ENCODE measurements around the gene SLC8A1.
A peak's percentile ranks its signal among the peaks of the same experiment; 100 is the strongest.

The SLC8A1 gene

GRCh38 chr2:40127890-40128557, 323.9 kb downstream of the SLC8A1 start:
- DNase-seq, result no peak

DNA sequence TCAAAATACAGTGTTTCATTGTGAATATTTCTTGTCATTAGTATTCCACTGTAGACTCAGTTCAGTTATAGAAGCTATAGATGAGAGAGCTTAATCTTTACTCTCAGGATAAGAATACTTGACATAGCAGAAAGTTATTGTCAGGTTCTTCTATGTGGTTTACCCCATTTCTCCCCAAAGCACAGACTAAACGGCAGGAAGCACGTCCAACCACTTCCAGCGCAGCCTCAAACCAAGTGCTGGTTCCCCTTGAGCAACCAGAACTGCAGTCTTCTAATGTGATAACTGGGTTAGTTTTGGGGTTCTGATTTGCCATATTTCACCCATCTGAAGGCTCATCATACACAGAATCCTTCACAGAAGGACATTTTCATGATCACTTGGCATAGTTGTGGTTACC, 324.7 kb downstream of the SLC8A1 start:
- DNase-seq, result no peak

DNA sequence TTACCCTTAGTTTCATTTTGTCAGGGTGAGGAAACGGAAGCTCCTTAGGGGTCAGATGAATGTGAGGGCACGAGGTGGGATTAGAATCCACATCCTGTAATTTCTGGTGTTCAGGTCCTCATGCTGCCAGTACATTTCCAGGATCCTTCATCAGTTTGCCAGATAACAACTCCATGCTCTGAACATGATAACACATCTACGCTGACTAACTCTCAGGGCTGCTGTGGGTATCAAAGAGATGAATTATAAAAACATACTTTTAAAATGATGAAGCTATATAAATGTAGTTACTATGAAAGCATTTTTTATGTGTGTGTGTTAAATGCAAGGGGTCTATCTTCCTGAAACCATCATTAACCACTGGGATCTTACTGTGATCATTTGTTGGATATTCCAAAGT, 325.9 kb downstream of the SLC8A1 start:
- no peak for DNase-seq

GRCh38 chr2:40123746-40124145, 328.1 kb downstream of the SLC8A1 start:
- DNase-seq, result no peak

DNA sequence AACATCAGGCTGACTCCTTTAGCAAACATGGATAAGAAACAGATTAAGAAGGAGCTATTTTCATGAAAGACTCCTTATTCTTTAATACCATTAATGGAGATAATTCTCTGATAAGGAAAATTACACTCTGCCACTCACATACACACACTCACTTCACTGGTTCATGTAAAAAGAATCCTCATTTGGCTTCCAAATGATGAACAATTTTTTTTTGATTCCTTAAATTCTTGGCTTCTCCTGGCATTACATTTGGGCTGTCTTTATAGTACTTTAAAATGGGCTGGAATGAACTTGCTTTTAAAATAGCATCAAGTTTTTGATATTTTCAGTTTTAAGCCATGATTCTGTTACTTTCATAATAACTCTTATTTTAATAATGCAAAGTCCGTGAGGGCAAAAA, 328.6 kb downstream of the SLC8A1 start:
- no peak for DNase-seq

DNA sequence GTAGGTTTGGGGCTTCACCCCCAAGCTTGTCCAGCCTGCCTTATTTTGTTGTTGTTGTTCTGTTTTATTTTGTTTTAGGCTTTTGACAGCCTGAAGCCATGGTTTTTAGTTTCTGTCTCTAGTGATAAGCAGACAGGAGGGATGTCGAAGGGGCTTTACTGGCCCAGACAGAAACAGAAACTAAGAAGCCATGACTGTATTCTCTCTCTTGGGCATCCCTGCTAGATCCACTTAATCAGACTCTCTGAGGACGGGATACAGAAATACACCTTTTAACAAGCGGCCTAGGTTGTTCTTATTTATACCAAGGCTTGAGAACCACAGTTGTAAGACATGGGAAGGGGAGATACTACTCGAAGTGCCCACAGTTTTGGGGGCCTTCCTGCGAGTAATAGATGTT, 330.9 kb downstream of the SLC8A1 start:
- DNase-seq, result no peak

GRCh38 chr2:40120026-40120425, 331.9 kb downstream of the SLC8A1 start:
- no peak for DNase-seq

- peak; percentile 54 for DNase-seq
These were observed 333.3 kb downstream of the SLC8A1 start for GRCh38 chr2:40118622-40119021.

DNA sequence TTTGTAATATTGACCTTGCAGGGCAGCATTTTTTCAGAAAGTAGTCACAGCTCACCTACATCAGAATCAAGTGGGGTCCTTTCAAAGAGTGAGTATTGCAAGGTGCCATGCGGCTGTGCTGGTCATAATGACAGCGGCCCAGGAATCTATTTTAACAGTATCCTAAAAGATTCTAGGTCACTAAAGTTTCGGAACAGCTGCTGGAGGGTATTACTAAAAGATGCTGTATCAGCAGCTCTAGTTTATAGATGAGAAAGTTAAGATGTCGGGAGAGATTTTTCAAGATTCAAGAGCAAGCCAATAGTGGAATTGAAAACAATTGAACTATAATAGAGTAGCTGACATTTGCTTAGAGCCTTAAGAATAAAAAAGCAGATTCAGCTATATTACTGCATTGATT, 336.0 kb downstream of the SLC8A1 start:
- no peak for DNase-seq

- no peak for DNase-seq
These were observed 336.5 kb downstream of the SLC8A1 start for GRCh38 chr2:40115348-40115747.

DNA sequence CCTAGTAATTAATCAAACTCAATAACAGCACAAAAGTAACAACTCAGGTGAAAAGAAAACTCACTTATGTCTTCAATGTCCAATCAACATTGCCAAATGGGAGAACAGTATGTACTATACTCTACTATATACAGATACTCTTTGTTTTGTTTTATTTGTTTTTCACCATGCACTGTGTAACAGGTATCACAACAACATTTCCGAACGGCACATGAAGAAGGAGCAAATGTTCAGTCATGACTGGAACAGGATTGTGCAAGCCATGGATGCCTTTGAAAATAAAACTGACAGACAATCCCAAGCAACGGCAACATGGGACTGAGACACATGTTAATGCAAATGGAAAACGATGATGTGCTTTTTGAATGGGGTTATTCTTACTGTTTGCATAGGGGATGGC, 337.9 kb downstream of the SLC8A1 start:
- DNase-seq, result peak; percentile 52

DNA sequence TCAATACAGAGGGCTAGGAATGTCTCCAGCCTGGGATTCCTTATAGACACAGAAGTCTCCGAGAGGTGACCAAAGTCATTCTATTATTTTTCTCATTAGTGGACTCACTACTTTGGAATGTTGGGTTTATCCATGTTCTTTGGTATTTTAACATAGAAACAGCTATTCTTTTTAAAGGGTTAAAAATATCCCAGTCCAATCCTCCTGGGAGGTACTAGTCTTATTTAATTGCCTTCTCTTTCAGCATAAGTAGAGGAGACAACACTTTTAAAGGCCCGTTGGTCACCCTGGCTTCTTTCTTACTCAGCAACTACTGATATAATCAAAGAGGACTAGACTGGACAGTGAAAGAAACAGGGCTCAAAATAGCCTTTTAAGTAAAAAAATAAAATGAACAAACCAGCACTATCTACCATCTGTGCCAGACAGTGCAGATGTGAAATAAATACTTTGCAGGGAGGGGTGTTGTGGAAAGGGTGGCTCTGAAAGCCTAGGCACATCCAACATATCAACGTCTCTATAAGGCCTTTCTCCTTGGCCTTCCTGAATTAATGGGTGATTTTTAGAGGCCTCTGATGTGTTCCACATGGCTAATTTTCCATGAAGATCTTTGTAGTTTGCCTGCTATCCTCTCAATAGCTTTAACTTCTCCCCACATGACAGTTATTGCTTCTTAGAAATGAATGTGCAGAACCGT, 338.5 kb downstream of the SLC8A1 start:
- no peak for DNase-seq

GRCh38 chr2:40109381-40109780, 342.5 kb downstream of the SLC8A1 start:
- no peak for DNase-seq

- no peak for DNase-seq
These were observed 343.0 kb downstream of the SLC8A1 start for GRCh38 chr2:40108851-40109250.

DNA sequence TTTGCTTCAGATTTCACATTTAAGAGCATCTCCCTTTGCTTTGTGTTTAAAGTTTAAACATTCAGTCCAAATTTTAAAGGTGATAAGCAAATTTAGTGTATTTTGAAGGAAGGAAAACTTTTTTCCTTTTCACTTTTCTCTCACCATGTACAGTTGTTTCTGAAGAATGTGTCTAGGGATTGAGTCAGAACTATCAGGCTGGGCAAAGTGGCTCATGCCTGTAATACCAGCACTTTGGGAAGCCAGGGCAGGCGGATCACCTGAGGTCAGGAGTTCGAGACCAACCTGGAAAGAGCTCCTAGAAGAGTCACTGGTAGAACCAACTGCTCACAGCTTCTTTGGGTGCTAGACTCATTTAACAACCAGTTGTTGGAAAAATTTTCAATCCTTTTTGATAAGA, 345.8 kb downstream of the SLC8A1 start:
- no peak for DNase-seq

GRCh38 chr2:40105593-40105992, 346.3 kb downstream of the SLC8A1 start:
- no peak for DNase-seq

DNA sequence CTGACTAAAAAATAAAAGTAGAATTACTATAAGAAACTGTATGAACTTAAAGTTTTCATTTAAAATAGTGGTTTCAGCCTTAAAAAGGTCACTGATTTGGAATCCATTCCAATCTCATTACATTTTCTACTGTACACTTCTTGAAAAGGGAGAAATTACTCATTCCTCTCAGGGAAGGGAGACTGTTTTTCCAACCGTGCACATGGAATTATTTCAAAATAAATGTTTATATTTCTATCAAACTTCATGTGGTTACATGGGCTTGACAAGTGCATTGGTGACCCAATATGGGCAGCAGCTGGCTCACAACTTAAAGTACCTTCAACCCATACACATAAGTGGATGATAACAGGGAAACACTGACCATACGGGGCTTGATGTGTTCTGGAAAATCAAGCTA, 348.3 kb downstream of the SLC8A1 start:
- DNase-seq, result no peak

GRCh38 chr2:40103163-40103562, 348.7 kb downstream of the SLC8A1 start:
- no peak for DNase-seq

GRCh38 chr2:40102447-40102846, 349.4 kb downstream of the SLC8A1 start:
- DNase-seq, result no peak

GRCh38 chr2:40101131-40101575, 350.7 kb downstream of the SLC8A1 start:
- DNase-seq, result no peak

GRCh38 chr2:40100676-40101075, 351.2 kb downstream of the SLC8A1 start:
- no peak for DNase-seq

DNA sequence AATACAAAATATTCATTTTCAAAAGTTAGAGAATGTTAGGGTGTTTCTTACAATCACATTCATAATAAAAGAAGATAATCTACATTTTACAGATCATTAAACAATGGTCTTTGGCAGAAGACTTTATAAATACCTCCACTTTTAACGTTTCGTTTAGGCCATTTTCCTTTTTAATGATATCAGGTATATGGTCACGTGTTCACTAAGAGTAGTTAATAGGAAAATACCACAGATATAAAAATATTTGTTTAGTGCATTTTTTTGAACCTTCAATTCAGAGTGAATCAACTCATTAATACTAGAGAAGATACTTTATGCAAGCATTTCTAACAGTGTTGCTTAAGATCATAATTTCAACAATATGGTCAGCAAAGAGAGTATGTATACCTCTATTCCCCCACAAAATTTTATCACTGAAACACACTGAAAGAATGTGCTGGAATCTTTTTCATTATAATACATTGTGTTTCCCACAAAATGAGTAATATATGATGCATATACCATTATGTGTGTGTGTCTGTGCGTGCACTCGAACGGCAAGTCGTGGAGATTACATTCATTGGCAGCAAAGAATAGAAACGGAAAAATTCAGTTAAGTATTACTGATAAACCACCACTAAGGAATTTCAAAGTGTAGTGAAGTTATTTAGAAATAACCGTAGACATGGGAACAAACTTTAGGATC, 353.0 kb downstream of the SLC8A1 start:
- DNase-seq, result no peak

GRCh38 chr2:40097691-40098385, 354.1 kb downstream of the SLC8A1 start:
- DNase-seq, result no peak

- DNase-seq, result peak; percentile 34
These were observed 355.5 kb downstream of the SLC8A1 start for GRCh38 chr2:40096360-40096759.
